Skin epidermis (tissue), 12 donors: ENCODE results near the gene ATG4A.

Experiments
- H3K27ac ChIP-seq, 21 experiments: fragments of 200-600 bp; sonication (generic) in 11 of 21; one replicate each; pipeline ENCODE4 v1.5.0; 2020; ENCODE audit warnings: mild to moderate bottlenecking in 3 of 21, inconsistent platforms in 2 of 21, moderate library complexity in 2 of 21
- H3K4me3 ChIP-seq, 7 experiments: fragments of 200-600 bp; sonication (generic) in 2 of 7; one replicate each; pipeline ENCODE4 v1.5.0; 2020; ENCODE audit warnings: inconsistent platforms in 2 of 7, mild to moderate bottlenecking in 2 of 7, moderate library complexity in 1 of 7

Gene ATG4A, protein sequence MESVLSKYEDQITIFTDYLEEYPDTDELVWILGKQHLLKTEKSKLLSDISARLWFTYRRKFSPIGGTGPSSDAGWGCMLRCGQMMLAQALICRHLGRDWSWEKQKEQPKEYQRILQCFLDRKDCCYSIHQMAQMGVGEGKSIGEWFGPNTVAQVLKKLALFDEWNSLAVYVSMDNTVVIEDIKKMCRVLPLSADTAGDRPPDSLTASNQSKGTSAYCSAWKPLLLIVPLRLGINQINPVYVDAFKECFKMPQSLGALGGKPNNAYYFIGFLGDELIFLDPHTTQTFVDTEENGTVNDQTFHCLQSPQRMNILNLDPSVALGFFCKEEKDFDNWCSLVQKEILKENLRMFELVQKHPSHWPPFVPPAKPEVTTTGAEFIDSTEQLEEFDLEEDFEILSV

DNA sequence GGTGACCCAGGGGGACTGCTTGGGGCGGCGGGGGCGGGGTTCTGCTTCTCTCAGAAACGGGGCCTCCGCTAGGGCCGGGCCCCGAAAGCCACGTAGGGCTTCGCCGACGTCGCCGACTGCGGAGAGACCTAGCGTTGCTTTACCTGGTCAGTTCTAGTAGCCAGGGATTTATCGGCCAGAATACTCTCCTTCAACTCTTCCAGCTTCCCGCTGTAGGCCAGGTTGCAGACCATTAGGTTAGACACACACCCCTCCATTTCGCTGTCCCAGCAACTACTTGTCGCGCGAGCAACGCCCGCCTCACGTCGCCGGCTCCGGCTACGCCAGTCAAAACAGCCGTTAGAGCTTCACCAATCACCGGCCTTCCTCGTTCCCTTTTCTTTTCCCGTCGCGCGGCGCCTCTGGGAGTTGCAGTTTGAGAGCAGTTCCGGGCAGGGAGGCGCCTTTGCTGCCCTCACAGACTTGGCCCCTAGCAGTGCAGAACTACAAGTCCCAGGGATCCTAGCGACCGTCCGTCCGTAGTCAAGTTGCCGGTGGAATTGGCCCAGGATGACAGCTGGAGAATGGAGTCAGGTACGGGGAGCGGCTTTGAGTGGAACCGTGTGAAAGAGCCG, at the start of gene ATG4A, which contains the start of gene PSMD10:
TSS of gene ATG4A (plus strand) at position 515 of the 614 bp plus-strand sequence. CDS start at position 564, 49 bp downstream.
TSS of gene PSMD10 (minus strand) at position 279 of the 614 bp plus-strand sequence. CDS start at position 257, 22 bp downstream.
- peak within 1 kb of the TSS; percentile 51 to 68 (median 54) for H3K4me3 ChIP-seq
- H3K27ac ChIP-seq = peak within 1 kb of the TSS in 20 of 21 experiments; percentile 64 to 89 (median 82)

DNA sequence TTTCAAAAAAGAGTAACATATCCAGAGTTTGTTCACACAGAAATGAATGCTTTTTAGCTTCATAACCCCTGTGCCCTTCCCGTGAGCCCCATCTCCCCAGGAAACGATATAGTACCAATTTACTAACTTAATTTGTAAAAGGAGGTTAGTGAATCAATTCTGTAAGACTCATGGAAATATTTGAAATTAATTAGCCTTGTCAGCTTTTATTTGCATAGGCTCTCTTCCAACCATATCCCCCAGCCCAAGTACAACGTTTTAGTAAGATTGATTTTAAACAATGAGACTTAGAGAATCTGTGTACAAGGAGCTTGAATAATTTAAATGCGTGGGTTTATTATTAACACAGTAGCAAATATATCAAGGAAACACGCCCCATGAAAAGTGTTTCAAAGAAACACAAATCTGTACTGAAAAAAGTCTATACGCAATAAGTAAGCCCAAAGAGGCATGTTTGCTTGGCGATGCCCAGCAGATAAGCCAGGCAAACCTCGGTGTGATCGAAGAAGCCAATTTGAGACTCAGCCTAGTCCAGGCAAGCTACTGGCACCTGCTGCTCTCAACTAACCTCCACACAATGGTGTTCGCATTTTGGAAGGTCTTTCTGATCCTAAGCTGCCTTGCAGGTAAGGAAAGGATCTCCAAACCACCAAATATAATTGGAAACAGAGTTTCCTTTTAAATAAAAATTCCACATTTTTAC, 46.9 kb upstream of the ATG4A start, which contains the start of gene VSIG1:
TSS of gene VSIG1 (plus strand) at position 512 of the 703 bp plus-strand sequence. CDS start at position 578, 66 bp downstream.
- H3K4me3 ChIP-seq = no peak within 1 kb of the TSS
- no peak within 1 kb of the TSS for H3K27ac ChIP-seq

DNA sequence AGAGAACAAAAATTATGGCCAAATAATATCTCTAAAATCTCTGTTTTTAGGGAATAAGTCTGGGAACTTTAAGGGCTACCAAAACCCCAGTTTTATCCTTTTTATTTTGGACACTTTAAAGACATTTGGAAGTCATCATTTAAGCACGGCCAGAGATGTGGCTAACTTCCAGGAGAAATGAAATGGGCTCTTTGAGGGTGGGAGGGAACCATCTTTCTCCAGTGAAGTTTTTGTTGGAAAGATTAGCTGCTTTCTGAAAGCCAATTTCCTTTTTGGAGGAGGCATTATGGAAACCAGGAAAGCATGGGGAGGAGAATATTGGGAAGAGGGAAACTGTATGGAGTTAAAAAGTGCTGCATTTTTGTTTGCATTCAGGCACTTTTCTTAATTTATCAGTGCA, 41.9 kb upstream of the ATG4A start:
- Histone ChIP-seq H3K4me3 (no peak overlapping the region), H3K27ac (no peak overlapping the region)

DNA sequence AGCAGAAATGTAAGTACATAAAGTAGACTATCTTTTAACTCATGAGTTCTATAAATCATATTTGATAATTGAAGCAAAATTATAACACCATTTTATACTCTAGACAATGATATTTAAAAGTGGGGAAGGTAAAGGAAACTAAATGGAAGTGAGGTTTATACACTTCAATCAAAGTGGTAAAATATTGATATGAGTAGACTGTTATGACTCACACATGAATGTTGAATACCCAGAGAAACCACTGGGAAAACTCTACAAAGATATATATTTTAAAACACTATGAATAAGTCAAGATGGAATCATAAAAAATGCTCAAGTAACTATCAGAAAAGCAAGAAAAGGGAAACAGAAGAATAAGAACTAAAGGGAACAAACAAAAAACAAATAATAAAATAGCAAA, 38.4 kb upstream of the ATG4A start:
- H3K27ac ChIP-seq = no peak overlapping the region

DNA sequence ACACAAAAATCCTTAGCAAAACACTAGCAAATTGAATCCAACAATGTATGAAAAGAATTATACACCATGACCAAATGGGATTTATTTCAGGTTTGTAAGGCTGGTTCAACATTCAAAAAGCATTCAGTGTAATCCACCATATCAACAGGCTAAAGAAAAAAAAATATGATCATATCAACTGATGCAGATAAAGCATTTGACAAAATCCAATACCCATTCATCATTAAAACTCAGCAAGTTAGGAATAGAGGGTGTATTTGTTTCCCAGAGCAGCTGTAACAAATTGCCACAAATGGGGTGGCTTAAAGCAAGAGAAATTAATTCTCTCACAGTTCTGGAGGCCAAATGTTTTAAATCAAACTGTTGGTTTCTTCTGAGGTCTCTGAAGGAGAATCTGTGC, 36.0 kb upstream of the ATG4A start:
- H3K4me3 ChIP-seq = no peak overlapping the region
- H3K27ac ChIP-seq = no peak overlapping the region

More for the DNA sequence above, 38.4 kb upstream of the ATG4A start:
- no peak overlapping the region for H3K4me3 ChIP-seq

DNA sequence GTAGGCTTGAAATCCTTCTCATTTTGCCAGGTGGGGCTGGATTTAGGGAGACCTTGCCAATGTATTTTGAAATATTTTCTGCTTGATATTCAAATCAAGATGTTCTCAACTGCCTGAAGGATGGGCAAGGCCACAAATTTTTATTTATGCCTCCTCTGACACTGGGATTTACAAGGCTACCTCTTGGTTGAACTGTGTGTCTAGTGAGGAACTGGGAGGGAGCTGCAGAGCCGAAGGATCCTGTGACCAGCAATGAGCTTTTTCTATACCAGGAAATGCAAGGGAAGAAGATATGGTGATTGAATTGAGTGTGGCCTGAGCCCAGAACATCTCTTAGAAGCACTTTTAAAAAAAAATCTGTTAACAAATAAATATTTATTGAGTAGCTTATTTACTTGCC, 31.8 kb upstream of the ATG4A start:
- Histone ChIP-seq H3K27ac (no peak overlapping the region), H3K4me3 (no peak overlapping the region)

DNA sequence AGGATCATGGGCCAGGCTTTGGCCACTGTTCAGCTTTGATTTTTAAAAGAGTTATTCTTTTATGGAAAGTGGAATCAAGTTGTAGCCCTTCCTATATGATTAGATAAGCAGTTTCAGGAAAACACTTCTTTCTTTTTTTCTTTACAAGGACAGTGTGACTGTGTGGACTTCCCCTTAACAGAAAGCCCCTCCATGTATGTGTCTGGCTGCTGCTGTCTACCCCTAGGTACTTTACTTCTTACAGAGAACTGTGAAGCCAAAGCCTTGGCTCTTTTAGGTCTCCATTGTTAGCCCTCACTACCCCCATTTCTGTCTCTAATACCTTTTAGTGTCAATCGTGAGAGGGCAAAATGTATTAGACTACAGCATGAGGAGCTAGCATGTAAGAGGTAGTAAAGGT, 27.6 kb upstream of the ATG4A start:
- H3K27ac ChIP-seq = no peak overlapping the region
- H3K4me3 ChIP-seq = no peak overlapping the region

DNA sequence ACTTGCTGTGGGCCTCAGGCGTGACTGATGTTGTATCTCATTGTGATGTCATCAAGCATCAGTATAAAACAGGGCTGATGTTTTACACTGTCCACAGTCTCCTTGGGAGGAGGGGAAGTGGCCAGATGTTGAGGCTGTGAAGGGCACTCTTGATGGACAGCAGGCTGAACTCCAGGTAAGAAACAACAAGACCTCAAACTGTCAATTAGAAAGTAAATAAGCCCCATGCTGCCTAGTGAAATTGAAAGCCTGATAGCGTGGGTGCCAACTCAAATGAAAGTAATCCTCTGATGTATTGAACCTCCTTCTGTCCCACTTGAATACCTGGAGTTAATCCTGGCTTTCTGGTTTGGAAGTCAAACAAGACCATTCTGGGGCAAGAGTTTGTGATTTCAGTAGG, 27.0 kb upstream of the ATG4A start:
- Histone ChIP-seq H3K27ac (no peak overlapping the region), H3K4me3 (no peak overlapping the region)

DNA sequence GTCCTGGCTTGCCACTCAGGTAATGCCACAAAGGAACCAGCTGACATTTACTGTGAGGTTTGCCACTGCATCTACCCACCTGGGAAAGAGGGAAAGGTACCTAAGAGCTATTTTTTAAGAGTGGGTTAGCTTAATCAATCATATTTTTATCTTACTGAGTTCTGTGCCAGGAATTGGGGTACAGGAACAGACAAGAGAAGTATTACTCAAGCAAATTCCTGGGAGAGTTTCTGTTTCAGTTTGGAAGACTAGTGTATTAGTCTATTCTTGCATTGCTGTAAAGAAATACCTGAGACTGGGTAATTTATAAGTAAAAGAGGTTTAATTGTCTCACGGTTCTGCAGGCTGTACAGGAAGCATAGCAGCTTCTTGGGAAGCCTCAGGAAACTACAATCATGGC, 23.5 kb upstream of the ATG4A start:
- peak overlapping the region in 2 of 21 experiments; percentile 3 to 8 for H3K27ac ChIP-seq
- H3K4me3 ChIP-seq = no peak overlapping the region

DNA sequence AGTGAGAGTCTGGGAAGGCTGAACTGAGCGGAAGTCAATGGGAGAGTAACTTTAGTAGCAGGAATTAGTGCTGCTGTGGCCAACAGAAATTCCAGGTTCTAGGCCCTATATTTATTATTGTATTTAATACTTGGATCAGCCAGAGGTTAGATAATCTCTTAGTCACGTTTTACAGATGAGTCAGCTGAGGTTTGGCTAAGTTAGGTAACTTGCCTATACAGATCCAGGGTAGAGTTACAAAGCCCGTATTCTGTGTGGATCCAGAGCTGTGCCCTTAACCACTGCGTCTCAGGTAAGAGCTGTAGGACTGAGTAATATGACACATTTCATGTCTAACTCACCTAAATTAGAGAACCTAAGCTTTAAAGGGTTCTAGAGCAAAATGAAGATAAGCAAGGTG, 20.7 kb upstream of the ATG4A start:
- H3K4me3 ChIP-seq = no peak overlapping the region
- no peak overlapping the region for H3K27ac ChIP-seq

DNA sequence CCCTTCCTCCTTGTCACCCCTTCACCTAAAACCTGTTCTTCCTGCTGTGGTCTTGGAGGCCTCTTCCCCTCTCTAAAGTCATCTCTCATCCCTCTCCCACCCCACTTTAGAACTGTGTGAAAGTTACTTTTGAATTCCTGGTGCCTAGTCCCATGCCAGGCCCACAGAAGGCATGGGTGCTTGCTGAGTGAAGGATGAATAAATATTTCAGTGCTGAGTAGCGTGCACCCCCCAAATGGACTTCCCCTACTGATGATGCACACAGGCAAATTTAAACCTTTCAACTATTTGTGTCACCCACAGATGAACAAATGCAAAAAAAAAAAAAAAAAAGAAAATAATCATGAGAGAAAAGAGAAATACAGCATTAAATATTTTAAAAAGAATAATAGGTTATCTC, 20.0 kb upstream of the ATG4A start:
- Histone ChIP-seq H3K4me3 (no peak overlapping the region), H3K27ac (no peak overlapping the region)

DNA sequence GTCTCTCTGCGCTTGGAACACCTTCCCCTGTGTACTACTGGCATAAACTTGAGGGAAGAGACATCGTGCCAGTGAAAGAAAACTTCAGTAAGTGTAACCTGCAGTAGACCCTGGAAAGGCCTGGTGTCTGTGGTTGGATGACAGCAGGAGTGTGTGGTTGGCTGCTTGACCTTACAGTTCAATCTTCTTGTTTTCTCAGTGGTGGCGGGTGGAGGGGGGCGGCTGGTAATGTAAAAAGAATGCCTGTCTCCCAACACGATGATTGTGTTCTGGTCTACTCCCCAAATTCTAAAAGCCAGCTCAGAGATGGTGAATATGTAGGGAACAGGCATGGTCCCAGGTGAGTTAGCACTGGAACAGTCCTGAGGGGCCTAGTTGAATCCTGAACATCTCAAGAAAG, 18.8 kb upstream of the ATG4A start:
- no peak overlapping the region for H3K27ac ChIP-seq
- H3K4me3 ChIP-seq = no peak overlapping the region

DNA sequence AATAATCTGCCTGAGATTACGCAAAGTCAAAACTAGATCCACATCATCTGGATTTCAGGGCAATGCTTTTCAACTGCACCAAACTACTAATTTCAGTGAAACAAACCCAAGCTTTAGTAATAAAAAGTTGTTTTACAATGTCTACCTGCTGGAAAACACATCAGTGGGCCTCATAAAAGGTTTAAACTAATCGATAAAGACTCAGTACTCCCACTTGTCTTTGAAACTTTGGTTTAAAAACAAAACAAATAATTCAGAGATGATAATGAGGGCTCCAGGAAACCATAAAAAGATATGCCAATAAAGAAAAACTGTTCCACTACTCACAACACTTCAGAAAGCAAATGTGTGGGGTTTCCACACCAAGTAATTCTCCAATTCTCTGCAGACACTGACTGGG, 10.5 kb upstream of the ATG4A start:
- Histone ChIP-seq H3K27ac (no peak overlapping the region), H3K4me3 (no peak overlapping the region)

DNA sequence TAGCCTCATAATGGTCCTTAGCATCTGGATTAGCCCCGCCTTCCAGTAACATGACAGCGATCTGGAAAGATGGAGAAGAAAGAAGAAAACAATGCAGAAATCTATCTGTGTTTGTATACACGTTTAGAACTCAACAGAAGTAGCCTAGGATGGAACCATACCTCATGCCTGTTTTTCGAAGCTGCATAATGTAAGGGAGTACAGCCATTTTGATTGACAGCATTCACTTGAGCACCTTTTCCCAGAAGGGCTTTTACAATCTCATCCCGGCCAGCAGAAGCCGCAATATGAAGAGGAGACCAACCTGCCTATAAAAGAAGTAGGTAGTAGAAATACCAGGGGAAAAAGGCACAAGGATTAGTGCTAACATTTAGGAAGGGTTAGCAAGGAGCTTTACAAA, 3.8 kb upstream of the ATG4A start:
- no peak overlapping the region for H3K4me3 ChIP-seq
- H3K27ac ChIP-seq = no peak overlapping the region

DNA sequence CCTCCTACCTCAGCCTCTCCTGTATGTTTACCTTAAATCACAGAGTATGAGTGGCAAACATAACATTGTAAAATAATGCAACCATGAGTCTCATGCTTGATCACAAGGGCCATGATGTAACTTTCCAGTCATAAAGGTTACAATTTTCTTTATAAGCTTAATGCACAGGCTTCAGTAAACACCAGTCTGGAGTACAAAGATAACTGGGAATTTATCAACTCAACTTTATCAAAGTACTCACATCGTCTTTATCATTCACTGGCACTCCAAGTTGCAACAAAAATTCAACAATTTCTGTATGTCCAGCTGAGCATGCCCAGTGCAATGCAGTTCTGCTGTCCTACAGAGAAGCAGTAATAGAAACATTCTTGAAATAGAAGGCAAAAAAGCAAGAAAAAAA, 3.1 kb upstream of the ATG4A start:
- Histone ChIP-seq H3K4me3 (no peak overlapping the region), H3K27ac (no peak overlapping the region)

DNA sequence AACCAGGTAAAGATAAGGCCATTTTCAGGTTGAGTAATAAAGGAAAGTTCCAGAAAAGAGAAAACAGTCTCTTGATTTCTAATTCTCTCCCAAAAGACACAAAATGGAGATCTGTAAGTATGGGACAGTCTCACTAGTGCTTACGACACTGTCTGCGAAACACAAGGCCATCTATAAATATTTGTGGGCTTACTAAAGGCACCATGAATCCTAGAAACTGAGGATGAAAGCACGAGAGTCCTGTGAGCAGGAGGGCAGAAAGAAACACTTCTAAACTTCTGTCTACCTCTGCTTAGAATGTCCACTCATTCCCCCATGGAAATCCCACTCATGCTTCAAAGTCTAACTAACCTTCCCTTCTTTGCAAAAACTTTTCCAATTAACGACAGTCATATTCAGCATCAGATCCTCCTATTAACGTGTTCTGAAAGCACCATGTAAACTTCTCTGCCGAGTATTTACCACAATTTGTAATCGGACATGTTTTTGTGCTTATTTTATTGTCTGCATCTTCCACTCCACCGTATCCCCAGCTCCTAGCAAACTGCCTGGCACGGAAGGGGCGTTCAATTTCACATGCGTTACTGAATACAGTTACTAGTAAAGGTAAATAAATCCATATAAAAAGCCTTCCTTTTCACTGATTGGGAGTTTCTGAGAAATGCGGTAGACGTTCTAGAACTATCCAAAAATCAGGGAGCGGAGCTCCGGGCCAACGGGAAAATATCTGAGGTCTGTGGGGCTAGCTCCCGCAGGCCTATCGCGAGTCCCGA, 901 bp upstream of the ATG4A start:
- Histone ChIP-seq H3K27ac (peak overlapping the region in 20 of 21 experiments; percentile 64 to 89 (median 82)), H3K4me3 (peak overlapping the region; percentile 51 to 68 (median 54))

DNA sequence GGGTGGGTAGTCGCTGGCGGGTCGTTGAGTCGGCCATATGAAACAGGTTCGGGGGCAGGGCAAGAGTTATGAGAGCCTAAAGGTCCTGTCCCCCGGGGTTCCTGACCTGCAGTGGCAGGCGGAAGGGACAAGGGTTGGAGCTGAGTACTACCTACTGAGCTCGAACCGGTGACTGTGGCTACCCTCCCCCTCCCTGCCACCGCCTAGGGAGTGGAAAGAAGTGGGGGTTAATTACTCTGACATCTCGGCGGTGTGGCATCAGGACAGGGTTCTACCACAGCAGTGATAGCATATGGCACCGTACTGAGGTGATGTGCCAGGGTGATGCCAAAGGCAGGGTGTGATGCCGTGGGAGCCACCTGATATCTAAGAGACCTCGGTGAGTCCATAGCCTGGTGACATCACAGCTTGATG, 307 bp downstream of the ATG4A start:
- Histone ChIP-seq H3K27ac (peak overlapping the region in 17 of 21 experiments; percentile 8 to 89 (median 67)), H3K4me3 (peak overlapping the region; percentile 51 to 68 (median 54))

DNA sequence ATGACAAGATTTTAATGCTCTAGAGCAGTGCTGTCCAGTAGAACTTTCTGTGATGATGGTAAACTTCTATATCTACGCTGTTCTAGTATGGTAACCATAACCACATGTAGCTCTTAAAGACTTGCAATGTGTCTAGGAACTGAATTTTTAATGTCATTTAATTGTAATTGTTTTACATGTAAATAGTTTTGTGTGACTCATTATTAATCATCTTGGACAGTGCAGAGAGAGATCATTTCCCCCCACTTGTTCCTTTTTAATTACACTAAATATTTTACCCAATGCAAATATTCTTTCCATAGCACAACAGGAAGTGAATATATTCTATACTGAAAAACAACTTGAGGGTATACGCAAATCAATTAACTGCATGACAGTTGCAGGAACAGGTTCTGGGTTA, 5.8 kb downstream of the ATG4A start:
- H3K27ac ChIP-seq = no peak overlapping the region
- no peak overlapping the region for H3K4me3 ChIP-seq

DNA sequence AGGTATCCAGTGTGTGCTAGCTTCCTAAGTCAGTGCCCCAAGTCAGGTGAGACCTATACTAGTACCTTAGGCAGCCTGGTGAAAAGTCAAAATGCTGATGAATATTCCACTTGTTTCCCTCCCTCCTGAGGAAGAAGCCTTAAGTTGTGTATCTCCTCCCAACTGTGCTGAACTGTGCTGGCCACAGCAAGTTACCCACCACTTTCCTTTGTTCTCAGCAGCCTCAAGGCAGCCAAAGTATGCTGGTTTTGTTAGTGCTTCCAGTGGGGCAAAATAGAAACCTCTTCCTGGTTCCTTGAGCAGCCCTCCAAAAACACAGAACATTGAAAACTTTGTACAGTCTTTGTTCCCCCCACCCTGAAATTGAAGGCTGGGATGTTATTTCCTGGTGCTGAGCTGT, 13.9 kb downstream of the ATG4A start:
- H3K27ac ChIP-seq = no peak overlapping the region

DNA sequence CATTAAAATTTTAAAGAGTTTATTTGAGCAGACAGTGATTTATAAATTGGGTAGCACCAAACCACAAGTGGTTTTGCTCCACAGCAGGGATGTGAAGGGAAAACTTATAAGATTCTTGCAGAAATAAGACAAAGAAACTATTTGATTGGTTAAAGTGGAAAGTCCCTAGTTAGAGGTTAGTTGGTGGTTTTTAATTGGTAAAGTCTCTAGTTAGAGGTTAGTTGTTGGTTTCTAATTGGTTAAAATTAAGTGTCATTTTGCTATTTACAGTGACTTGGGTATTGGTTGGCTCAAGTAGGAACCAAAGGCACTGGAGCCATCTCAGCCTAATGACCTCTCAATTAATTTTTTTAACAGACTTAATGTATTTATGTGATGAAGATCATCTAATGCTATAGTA, 23.0 kb downstream of the ATG4A start:
- no peak overlapping the region for H3K27ac ChIP-seq
- no peak overlapping the region for H3K4me3 ChIP-seq

More for the DNA sequence above, 13.9 kb downstream of the ATG4A start:
- H3K4me3 ChIP-seq = no peak overlapping the region
